NCI-H82 treated with DMSO at 0.1 percent for 48 hours (cell line): ENCODE results near the gene PLEKHH3.
"Not testable (repeated sequence)": the region's sequence is repeated elsewhere in the genome, so short reads cannot be mapped to it uniquely, and the experiment has no call there.

ENCODE experiments used
- DNase-seq: peaks from one replicate; lab custom pipeline; 2025; ENCODE audit not compliant: unreplicated experiment; lab: John Stamatoyannopoulos, UW

Gene PLEKHH3

GRCh38 chr17:42632949-42633444 is 43.8 kb downstream of the PLEKHH3 start:
- DNase-seq: no peak

- no peak for DNase-seq
Measured at GRCh38 chr17:42629411-42630009, 47.3 kb downstream of the PLEKHH3 start.

GRCh38 chr17:42627032-42627764 is 49.6 kb downstream of the PLEKHH3 start:
- DNase-seq: not testable (repeated sequence)

GRCh38 chr17:42623732-42624596 is 52.8 kb downstream of the PLEKHH3 start:
- DNase-seq: no peak

GRCh38 chr17:42623271-42623670 is 53.5 kb downstream of the PLEKHH3 start:
- DNase-seq: no peak

- DNase-seq: not testable (repeated sequence)
Measured at GRCh38 chr17:42621987-42622386, 54.8 kb downstream of the PLEKHH3 start.

- no peak for DNase-seq
Measured at GRCh38 chr17:42618442-42619150, 58.2 kb downstream of the PLEKHH3 start.

- no peak for DNase-seq
Measured at GRCh38 chr17:42617956-42618431, 58.8 kb downstream of the PLEKHH3 start.
